SKM-1 (cell line): ENCODE measurements around the gene PTAR1.

ENCODE experiments used
- DNase-seq: peaks from one replicate; lab custom pipeline; 2025; ENCODE audit not compliant: unreplicated experiment; lab: John Stamatoyannopoulos, UW

PTAR1 gene

DNA sequence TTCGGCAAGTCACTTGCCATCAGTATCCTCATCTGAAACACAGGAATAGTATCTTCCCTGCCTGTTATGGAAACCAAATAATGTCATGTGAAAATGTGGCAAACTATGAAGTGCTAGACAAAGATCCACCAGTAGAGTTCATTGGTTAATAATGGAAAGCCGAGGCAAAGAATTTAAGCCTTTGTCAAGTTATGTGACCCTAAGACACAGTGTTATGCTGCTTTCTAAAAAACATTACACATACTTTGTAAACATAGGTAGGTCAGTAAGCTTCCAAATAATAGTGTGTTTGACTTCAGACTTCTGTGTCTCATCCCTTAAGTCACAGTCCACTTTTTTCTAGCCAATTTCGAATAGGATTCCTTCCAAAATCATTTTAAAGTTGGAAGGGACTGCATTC, 6.0 kb downstream of the PTAR1 start:
- DNase-seq, result no peak

GRCh38 chr9:69750085-69750484, 9.7 kb downstream of the PTAR1 start:
- no peak for DNase-seq

DNA sequence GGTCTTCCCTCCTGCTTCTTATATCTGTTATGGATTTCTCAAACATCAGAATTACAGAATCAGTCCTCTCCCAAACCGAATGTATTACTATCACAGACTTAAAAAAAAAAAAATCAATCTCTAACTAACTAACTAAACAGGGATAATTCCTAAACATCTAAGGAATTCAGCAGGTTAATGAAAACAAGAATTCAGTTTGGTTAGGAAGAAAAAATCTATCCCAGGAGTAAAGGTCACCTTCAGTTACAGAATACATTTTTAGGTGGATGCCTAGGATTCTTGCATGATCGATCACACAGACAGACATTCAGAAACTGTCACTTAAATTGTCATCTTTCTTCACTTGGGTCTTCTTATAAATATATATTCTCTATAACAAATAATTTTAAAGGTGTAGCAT, 11.5 kb downstream of the PTAR1 start:
- no peak for DNase-seq

- no peak for DNase-seq
Measured at GRCh38 chr9:69746859-69747560, 12.8 kb downstream of the PTAR1 start.

DNA sequence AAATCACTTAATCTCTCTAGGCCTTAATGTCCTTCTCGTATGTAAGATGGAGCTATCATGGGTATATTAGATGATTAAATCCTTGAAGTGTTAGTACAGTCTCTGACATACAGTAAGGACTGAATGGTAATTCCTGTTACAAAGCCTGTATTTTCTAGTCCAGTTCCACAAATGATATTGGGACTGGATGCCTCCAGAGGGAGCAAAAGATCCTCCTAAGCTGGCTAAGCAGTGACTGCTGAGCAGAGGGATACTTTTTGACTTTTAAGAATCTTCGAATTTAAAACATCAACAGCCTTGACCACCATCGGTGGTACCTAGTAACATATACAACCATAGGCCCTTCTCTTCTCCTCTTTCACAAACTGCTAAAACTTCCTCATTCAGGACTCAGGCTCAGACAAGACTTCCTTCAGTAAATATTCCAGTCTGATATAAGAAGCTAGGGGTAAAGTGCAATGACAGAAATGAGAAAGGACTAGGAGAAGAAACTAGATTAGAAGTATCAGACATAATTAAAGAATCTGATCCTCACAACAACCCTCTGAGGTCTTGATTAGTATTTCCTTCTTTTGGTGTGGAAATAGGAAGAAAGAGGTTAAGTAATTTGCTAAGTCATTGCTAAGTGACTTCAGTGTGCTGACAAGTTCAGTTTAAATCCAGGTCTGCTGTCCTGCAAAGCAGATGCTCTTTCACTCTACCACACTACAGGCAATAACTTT, 13.9 kb downstream of the PTAR1 start:
- DNase-seq, result no peak

GRCh38 chr9:69744688-69745380, 15.0 kb downstream of the PTAR1 start:
- DNase-seq, result no peak

DNA sequence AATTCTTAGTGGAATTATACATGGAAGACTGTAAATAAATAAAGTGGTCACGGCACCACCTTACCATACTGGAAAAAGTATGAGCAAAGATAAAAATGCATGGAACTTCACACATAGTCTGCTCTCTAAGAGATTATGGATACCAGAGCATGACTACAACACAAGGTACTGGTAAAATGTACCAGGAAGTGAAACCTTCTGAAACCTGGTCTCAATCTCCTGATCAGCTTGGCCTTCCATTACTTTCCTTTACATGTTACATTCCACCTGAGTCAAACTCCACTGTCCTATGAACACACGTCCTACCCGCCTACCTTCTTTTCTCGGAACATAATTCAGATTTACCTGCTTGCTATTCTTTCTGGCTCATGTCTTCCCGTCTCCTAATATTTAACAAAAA, 15.9 kb downstream of the PTAR1 start:
- no peak for DNase-seq

DNA sequence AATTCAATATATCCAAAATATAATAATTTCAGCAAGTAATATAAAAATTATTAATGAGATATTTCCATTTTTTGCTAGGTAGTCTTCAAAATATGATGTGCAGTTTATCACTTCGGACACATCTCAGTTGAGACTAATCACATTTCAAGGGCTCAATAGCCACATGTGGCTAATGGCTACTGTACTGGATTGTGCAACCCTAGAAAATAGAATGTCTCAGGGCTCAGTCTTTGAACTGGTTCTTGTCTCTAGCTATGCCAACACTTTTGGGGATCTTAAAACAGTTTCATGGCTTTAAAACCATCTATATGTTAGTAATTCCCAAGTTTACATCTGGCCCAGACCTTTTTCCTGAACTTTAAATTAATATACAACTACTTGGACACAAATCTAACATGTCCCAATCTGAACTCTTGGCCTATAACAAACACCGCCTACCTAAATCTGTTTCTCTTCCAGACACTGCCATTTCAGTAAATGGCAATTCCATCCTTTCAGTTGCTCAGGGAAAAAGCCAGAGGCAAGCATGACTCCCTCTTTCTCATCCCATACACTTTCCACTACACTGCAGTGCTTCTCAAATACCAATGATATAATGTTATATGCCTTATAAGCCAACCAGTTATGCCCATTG, 18.8 kb downstream of the PTAR1 start:
- no peak for DNase-seq

DNA sequence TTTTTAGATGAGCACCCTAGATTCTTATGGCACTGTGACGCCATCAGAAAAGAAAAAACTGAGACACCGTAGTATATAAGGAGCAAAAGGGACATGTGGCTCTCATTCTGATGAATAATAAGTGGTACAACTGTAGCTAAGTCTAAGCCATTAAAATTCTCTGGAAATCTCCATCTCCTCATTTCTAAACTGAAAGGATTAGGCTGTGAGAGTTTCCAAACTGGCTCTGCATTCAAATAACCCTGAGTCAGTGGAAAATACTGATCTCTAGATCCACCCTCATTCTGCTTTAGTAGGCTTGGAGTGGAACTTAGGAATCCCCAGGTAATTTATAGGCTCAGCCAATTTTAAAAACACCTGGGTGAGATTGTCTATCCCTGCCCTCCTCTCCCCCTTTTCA, 28.5 kb downstream of the PTAR1 start:
- DNase-seq, result no peak

GRCh38 chr9:69719983-69720382, 39.8 kb downstream of the PTAR1 start:
- DNase-seq, result no peak

DNA sequence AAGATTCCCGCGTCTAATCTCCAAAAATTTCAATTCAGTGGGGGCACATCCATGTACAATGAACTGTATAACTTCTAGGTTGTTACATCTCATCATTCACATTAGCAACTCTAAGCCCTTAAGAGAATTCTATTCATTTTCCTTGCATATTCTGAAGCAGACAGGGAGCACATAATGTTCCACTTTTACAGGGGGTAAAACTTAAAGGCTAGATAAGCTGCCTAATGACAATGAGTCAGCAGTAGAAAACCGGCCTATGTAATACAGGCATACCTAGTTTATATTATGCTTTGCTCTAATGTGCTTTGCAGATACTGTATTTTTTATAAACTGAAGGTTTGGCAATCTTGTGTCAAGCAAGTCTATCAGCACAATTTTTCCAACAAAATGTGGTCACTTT, 40.4 kb downstream of the PTAR1 start:
- DNase-seq, result no peak

- DNase-seq, result no peak
Measured at GRCh38 chr9:69718218-69718617, 41.6 kb downstream of the PTAR1 start.

DNA sequence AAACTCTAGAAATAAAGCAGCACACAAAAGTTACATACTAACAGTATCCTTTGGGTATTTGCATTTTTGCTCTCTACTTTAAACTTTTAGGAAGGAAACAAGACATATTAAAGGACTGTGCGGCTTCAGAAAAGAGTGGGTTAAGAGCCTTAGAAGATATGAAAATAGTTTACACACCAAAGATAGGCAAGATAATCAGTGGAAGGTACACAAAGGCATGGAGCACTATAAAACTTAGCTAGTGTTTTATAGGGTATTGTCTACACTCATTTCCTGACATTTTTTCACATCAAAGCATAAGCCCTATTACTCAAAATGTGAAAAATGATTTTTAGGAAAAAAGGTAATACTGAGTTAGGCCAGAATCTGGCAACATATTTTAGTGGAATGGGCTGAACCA, 44.0 kb downstream of the PTAR1 start:
- no peak for DNase-seq

DNA sequence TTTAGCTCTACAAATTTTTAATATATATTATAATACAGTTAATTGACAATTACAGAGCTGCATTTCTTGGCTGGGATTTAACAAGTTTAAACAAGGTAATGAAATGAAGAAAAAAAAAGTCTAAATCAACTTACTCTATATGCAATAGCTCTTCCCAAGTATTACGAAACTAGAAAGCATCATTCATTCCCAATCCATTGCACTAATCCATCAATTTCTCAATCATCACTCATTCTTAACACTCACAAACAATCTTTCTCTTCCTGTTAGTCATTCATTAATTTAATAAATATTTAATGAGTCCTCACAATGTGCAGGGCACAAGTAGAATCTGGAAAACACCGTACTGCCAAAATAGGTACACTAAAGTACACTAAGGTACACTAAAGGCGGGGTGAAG, 44.7 kb downstream of the PTAR1 start:
- DNase-seq, result no peak

DNA sequence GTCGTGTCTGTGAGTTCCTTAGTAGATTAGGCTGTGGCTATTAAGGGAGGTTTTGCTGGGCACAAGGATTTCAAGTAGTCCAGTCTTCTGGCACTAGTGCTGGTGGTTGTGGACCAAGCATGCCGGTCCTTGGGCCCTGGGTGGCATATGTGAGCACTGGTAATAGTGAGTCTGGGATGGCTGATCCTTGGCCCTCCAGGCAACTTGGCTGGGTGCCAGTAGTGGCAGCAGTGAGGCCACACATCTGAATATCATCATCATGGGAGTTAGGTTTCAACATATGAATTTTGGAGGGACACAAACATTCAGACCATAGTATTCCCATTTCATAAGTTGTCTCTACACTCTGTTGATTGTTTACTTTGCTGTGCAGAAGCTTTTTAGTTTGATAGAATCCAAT, 62.3 kb downstream of the PTAR1 start:
- DNase-seq, result no peak

DNA sequence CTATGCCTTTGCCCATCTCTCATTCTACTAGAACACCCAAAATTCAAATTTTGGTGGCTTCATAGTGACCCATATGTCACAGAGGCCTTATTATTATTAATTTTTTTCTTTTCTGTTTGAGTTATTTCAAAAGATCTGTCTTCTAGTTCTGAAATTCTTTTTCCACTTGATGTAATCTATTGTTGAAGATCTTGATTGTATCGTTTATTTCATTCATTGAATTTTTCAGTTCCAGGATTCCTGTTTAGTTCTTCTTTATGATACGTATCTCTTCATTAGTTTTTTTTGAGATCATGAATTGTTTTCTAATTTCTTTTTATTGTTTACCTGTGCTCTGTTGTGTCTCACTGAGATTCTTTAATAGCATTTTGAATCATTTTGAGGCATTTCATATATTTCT, 63.0 kb downstream of the PTAR1 start:
- DNase-seq, result no peak

GRCh38 chr9:69689991-69690538, 69.7 kb downstream of the PTAR1 start:
- DNase-seq, result no peak

- no peak for DNase-seq
Measured at GRCh38 chr9:69683927-69684326, 75.9 kb downstream of the PTAR1 start.

DNA sequence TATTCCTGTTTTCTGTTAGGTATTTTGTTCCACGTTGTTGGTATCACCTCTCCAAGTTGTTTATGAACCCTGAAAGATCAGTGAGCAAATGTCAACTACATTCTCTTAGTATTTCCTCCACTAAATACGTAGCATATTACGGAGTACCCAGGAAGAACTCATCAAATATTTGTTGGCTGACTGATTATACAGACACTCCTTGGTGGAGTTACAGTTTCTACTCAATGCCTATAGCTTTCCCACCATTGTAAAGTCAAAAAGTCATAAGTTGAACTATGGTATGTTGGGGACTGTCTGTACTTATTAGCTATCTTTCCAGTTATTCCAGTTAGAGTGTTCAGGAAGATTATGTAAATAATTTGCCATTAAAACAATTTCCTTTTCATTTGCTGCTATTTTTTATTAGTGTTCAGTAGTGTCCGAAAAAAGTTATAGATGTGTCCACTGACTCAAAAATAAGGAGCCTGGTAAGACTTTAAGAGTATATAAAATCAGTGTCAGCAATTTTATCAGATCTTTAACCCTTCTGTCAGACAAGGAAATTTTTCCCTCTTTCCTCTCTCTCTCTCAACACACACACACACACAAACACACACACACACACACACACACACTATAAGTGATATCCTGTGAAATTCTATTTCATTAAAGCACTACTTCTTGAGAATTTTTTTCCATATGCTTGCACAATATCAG, 80.8 kb downstream of the PTAR1 start:
- no peak for DNase-seq

DNA sequence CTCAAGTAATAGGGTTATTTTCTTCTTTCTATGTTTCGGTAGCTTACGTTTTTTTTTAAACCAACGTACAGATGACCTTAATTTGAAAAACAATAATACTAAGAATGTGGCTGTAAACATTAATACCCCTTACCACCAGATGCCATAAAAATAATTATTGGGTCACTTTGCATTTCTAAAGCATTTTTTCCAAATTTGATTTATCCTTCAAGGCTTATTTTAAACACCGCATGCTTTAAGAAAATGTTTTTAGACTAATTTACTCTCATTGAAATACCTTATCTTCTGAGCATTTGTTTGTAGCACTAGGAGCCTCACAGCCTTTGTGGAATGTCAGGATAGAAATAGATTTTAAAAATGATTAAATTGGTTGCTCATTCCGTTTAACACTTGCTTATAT, 81.9 kb downstream of the PTAR1 start:
- DNase-seq, result no peak

- no peak for DNase-seq
Measured at GRCh38 chr9:69675563-69675962, 84.2 kb downstream of the PTAR1 start.
